K562 (cell line): ENCODE results near the gene ZNF43. TPM values are rescaled to one million over a fixed set of nuclear protein-coding genes. Genes with fewer than 3 reads are reported as not detected.

ENCODE experiments used
- ATF7 ChIP-seq: fragments of 450-650 bp; IDR thresholded peaks from 2 replicates; pipeline ENCODE4 v1.7.1; 2014; ENCODE audit warnings: mild to moderate bottlenecking, moderate library complexity
- BRD4 ChIP-seq: fragments of 200-600 bp; sonication (generic); IDR thresholded peaks from 2 replicates; pipeline ENCODE4 v1.6.1; 2017; ENCODE audit warnings: inconsistent platforms
- C11orf30 ChIP-seq: fragments of 450-650 bp; IDR thresholded peaks from 2 replicates; pipeline ENCODE4 v1.6.1; 2016; ENCODE audit warnings: low read depth, mild to moderate bottlenecking
- CC2D1A ChIP-seq: fragments of 450-650 bp; IDR thresholded peaks from 2 replicates; pipeline ENCODE4 v1.6.1; 2017; ENCODE audit warnings: mild to moderate bottlenecking
- CHD2 ChIP-seq: IDR thresholded peaks from 2 replicates; pipeline ENCODE4 v1.6.1; 2011; ENCODE audit warnings: low read depth, low read length
- MAFG ChIP-seq: fragments of 450-650 bp; conservative IDR thresholded peaks from 2 replicates; pipeline ENCODE4 v1.6.1; 2016; ENCODE audit warnings: missing genetic modification characterization, missing compliant biosample characterization
- MBD2 ChIP-seq: sonication (generic); IDR thresholded peaks from 2 replicates; pipeline ENCODE4 v1.6.1; 2016; ENCODE audit warnings: low read depth, borderline replicate concordance
- MGA ChIP-seq: fragments of 450-650 bp; IDR thresholded peaks from 2 replicates; pipeline ENCODE4 v1.6.1; 2016; ENCODE audit warnings: mild to moderate bottlenecking, moderate library complexity
- NCOA6 ChIP-seq: fragments of 450-650 bp; IDR thresholded peaks from 2 replicates; pipeline ENCODE4 v1.6.1; 2017; ENCODE audit warnings: mild to moderate bottlenecking
- NR2F6 ChIP-seq: fragments of 450-650 bp; formaldehyde crosslinking; IDR thresholded peaks from 2 replicates; pipeline ENCODE4 v1.4.0; 2020; ENCODE audit warnings: mild to moderate bottlenecking
- PKNOX1 ChIP-seq: fragments of 450-650 bp; IDR thresholded peaks from 2 replicates; pipeline ENCODE4 v1.6.1; 2016
- POLR2AphosphoS5 ChIP-seq: IDR thresholded peaks from 2 replicates; pipeline ENCODE4 v1.6.1; 2011; ENCODE audit warnings: mild to moderate bottlenecking, low read depth, low read length, moderate library complexity; ENCODE audit not compliant: control insufficient read depth, insufficient read depth
- RBFOX2 ChIP-seq: fragments of 200-400 bp; formaldehyde crosslinking; IDR thresholded peaks from 2 replicates; pipeline ENCODE4 v1.6.1; 2017; ENCODE audit warnings: low read depth, mild to moderate bottlenecking, low read length, moderate library complexity
- SMARCB1 ChIP-seq: IDR thresholded peaks from 2 replicates; pipeline ENCODE4 v1.6.1; 2011; ENCODE audit warnings: improper control_type of control experiment, low read depth; ENCODE audit not compliant: insufficient read length
- SOX6 ChIP-seq: fragments of 450-650 bp; IDR thresholded peaks from 2 replicates; pipeline ENCODE4 v1.6.1; 2014; ENCODE audit warnings: mild to moderate bottlenecking
- SRF ChIP-seq, 2 experiments: fragments of 250-450, 450-650 bp in 1 of 2; sonication (Bioruptor Pico) in 1 of 2; sonication (generic) in 1 of 2; formaldehyde crosslinking; IDR thresholded peaks; 2 replicates each; pipeline versions ENCODE4 v1.5.0 to v1.5.1; 2020 to 2022; ENCODE audit warnings: mild to moderate bottlenecking in 1 of 2, missing genetic modification reagents in 1 of 2
- STAT5A ChIP-seq: IDR thresholded peaks from 2 replicates; pipeline ENCODE4 v1.6.1; 2012; ENCODE audit warnings: low read length, inconsistent platforms, borderline replicate concordance
- SUPT5H ChIP-seq: fragments of 450-650 bp; IDR thresholded peaks from 2 replicates; pipeline ENCODE4 v1.6.1; 2016
- ZNF764 ChIP-seq: fragments of 250-450 bp; sonication (Bioruptor Pico); IDR thresholded peaks from 2 replicates; pipeline ENCODE4 v1.4.0; 2020; ENCODE audit warnings: low read depth, mild to moderate bottlenecking, moderate library complexity
- polyA plus RNA-seq, 8 experiments: library from polyadenylated mRNA; depleted of rRNA in 4 of 8; stranded (reverse) in 5 of 8; unstranded in 3 of 8; fragments of >200 nt; fragmentation: Nextera tagmentation in 2 of 8; fragmentation: Illumina TruSeq in 1 of 8; extraction: Ambion mirVana in 2 of 8; extraction: Trizol in 1 of 8; gene quantifications; 2 replicates each; pipeline versions ENCODE4 v1.2.1 to v1.2.3, GENCODE V29; 2011 to 2014; ENCODE audit warnings: inconsistent platforms in 1 of 8, missing spikeins in 1 of 8
- total RNA-seq, 7 experiments: library from RNA; depleted of rRNA in 6 of 7; stranded (reverse); fragments of >200 nt in 6 of 7; fragmentation: Illumina TruSeq in 2 of 7; extraction: Trizol in 2 of 7; gene quantifications; 2 replicates each; pipeline versions ENCODE4 v1.2.1 to v1.2.3, GENCODE V29; 2011 to 2021; ENCODE audit warnings: low replicate concordance in 1 of 7

Gene ZNF43
- total and polyA plus RNA-seq, 9 of the 15 experiments (the other 6 are each of a cell fraction or from before 2014, with no cell fraction given): 3.6 to 18.6 (median 9.2) TPM

GRCh38 chr19:21835810-21836444, at the start of gene ZNF43 (continued):
- no peak for TF ChIP-seq NR2F6 (CRISPR knock-in tag)
- no peak for TF ChIP-seq STAT5A
- TF ChIP-seq MBD2: peak; percentile 78
- no peak for TF ChIP-seq MAFG (tag)
- no peak for TF ChIP-seq ATF7
- no peak for TF ChIP-seq SMARCB1
- TF ChIP-seq SUPT5H: peak; percentile 81
- no peak for TF ChIP-seq ZNF764
- TF ChIP-seq SRF (CRISPR knock-in tag; IDR thresholded peaks at IDR 0.05): peak in 1 of 2 experiments; percentile 67; a peak in 2 of 4 replicates
- TF ChIP-seq NCOA6: no peak
- TF ChIP-seq PKNOX1: peak; percentile 88
- peak; percentile 45; the same call in 1 of the 2 replicates for TF ChIP-seq C11orf30
- peak; percentile 84 for TF ChIP-seq RBFOX2
- TF ChIP-seq CC2D1A: peak; percentile 52; the same call in 1 of the 2 replicates
- TF ChIP-seq POLR2AphosphoS5: peak; percentile 70; the same call in 1 of the 2 replicates
- peak; percentile 57 for TF ChIP-seq CHD2
- TF ChIP-seq SOX6: peak; percentile 43; the same call in 1 of the 2 replicates
- no peak for TF ChIP-seq BRD4
- peak; percentile 64 for TF ChIP-seq MGA
